HEK293 (cell line): Measurements from ENCODE around the gene BLM.

Experiments
- CTCF ChIP-seq: fragments of 450-650 bp; formaldehyde crosslinking; IDR thresholded peaks from 2 replicates; pipeline ENCODE4 v1.5.1; 2016; ENCODE audit warnings: missing biosample characterization, missing genetic modification characterization
- REST ChIP-seq: fragments of 450-650 bp; formaldehyde crosslinking; IDR thresholded peaks from 2 replicates; pipeline ENCODE4 v1.5.1; 2016; ENCODE audit warnings: missing biosample characterization, missing genetic modification characterization
- ZNF114 ChIP-seq: fragments of 450-650 bp; formaldehyde crosslinking; IDR thresholded peaks from 2 replicates; pipeline ENCODE4 v1.5.0; 2017; ENCODE audit warnings: missing biosample characterization, missing genetic modification characterization
- TF ChIP-seq, protein P1 (sequence below): fragments of 450-650 bp; formaldehyde crosslinking; IDR thresholded peaks from 2 replicates; pipeline ENCODE4 v1.5.1; 2016; ENCODE audit warnings: missing biosample characterization, missing genetic modification characterization, low read depth

DNA sequence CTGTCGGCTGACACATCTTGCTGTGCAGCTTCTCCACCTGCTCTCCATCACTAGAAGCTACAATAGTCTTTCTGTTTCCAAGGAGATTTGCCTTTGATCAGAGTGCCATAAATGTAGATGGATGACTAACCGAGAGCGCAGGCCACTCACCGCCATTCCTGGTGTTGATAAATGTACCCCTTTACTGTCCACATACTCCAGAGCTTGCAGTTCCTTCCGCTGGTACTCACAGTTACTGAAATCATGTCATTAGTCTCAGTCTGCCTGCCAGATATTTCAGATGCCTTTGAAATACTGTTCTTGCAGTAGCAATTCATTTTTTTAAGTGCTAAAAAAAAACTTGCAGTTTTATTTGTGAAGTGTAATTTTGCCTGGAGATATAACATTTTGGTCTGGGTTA lies 72.3 kb downstream of the BLM start:
- TF ChIP-seq REST (tag by site-specific recombination) (no peak), CTCF (tag by site-specific recombination) (no peak), ZNF114 (tag by site-specific recombination) (no peak)
- TF ChIP-seq, protein P1, sequence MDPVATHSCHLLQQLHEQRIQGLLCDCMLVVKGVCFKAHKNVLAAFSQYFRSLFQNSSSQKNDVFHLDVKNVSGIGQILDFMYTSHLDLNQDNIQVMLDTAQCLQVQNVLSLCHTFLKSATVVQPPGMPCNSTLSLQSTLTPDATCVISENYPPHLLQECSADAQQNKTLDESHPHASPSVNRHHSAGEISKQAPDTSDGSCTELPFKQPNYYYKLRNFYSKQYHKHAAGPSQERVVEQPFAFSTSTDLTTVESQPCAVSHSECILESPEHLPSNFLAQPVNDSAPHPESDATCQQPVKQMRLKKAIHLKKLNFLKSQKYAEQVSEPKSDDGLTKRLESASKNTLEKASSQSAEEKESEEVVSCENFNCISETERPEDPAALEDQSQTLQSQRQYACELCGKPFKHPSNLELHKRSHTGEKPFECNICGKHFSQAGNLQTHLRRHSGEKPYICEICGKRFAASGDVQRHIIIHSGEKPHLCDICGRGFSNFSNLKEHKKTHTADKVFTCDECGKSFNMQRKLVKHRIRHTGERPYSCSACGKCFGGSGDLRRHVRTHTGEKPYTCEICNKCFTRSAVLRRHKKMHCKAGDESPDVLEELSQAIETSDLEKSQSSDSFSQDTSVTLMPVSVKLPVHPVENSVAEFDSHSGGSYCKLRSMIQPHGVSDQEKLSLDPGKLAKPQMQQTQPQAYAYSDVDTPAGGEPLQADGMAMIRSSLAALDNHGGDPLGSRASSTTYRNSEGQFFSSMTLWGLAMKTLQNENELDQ (tag by site-specific recombination): no peak
